Activated T-cell treated with anti-CD3 and anti-CD28 coated beads, Interleukin-2, amount 50 U/mL, for 4 hours (primary cell): ENCODE data around the gene GRIK3. TPM values are rescaled to one million over a fixed set of nuclear protein-coding genes. Genes with fewer than 3 reads are reported as not detected.

Experiments
- ATAC-seq, 2 donors: fragments of 200-7000 bp; cut with Tn5 transposase; one replicate each; pipeline ENCODE4 v1.10.0; 2021
- DNase-seq: peaks from one replicate; pipeline ENCODE4 v3.0.0-alpha.2; 2020
- H3K27me3 Mint-ChIP-seq: one replicate; pipeline ENCODE4 v1.8.0; 2021; ENCODE audit warnings: low read depth, mixed read lengths
- H3K36me3 Mint-ChIP-seq: one replicate; pipeline ENCODE4 v1.8.0; 2022; ENCODE audit warnings: mixed read lengths; ENCODE audit not compliant: insufficient read depth
- H3K4me1 Mint-ChIP-seq: one replicate; pipeline ENCODE4 v1.8.0; 2021; ENCODE audit warnings: low read depth, mixed read lengths
- H3K4me3 Mint-ChIP-seq: one replicate; pipeline ENCODE4 v1.8.0; 2021; ENCODE audit warnings: mild to moderate bottlenecking, moderate library complexity, mixed read lengths
- H3K9me3 Mint-ChIP-seq: one replicate; pipeline ENCODE4 v1.8.0; 2021; ENCODE audit warnings: mixed read lengths
- total RNA-seq, 3 donors: library from RNA; stranded (reverse); gene quantifications; one replicate each; pipeline ENCODE4 v1.2.1, GENCODE V29; 2021

Gene GRIK3
- total RNA-seq, 3 donors from 2014 or later = not detected

- DNase-seq (no peak), ATAC-seq (no peak)
- Mint-ChIP-seq H3K9me3 (no peaks in the 10 kb centered on the region), H3K4me1 (no peaks in the 10 kb centered on the region), H3K36me3 (no peaks in the 10 kb centered on the region), H3K27me3 (peaks cover 22% of the 10 kb centered on the region), H3K4me3 (no peak overlapping the region)
Observed at GRCh38 chr1:36825226-36825625, 209.1 kb downstream of the GRIK3 start.

- ATAC-seq = no peak
Observed at GRCh38 chr1:36824390-36824861, 209.9 kb downstream of the GRIK3 start.

DNA sequence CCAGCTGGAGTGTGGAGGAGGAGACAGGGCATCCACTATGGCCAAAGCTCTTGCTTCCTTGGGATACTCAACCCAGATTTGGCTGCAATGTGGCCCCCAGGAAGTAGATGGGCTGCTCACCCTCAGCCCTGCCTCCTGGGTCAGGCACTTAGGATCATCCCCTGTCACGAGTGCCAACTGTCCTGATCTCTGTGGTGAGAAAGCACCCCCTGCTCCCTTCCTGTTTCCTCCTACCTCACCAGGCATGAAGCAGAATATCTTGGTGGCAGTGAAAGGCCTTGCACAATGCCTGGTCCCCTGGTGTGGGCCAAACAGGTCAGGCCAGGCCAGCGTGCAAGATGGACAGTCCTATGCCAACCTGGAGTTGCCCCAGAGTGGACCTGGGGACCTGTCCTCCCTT, 211.7 kb downstream of the GRIK3 start:
- Mint-ChIP-seq H3K36me3 (no peaks in the 10 kb centered on the region), H3K4me3 (no peak overlapping the region), H3K4me1 (no peaks in the 10 kb centered on the region)

More at GRCh38 chr1:36824390-36824861, 209.9 kb downstream of the GRIK3 start:
- no peak overlapping the region for H3K4me3 Mint-ChIP-seq
- no peak for DNase-seq
- peaks cover 22% of the 10 kb centered on the region for H3K27me3 Mint-ChIP-seq
- no peaks in the 10 kb centered on the region for H3K9me3 Mint-ChIP-seq
- H3K4me1 Mint-ChIP-seq = no peaks in the 10 kb centered on the region
- H3K36me3 Mint-ChIP-seq = no peaks in the 10 kb centered on the region

DNA sequence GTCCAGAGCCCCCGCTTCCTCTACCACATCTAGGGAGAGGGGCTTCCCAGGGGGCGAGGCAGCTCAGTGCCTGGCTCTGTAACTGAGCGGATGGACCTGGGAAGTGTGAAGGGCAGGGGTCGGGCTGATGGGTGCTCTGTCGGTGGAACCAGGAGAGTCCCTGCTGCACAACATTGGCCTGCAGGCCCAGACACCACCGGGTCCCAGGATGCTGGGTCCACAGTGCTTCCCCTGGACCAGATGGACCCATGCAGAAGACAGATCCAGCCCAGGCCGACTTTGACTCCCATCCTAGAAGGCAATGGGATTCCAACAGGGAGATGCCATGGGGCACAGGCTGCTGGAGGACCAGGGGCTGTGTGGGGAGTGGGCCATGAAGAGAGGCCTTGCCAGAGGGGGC, 212.9 kb downstream of the GRIK3 start:
- no peaks in the 10 kb centered on the region for H3K36me3 Mint-ChIP-seq
- DNase-seq (no peak), ATAC-seq (no peak)
- peaks cover 29% of the 10 kb centered on the region for H3K27me3 Mint-ChIP-seq
- no peak overlapping the region for H3K4me3 Mint-ChIP-seq
- H3K4me1 Mint-ChIP-seq = no peaks in the 10 kb centered on the region
- no peaks in the 10 kb centered on the region for H3K9me3 Mint-ChIP-seq

More for the DNA sequence above, 211.7 kb downstream of the GRIK3 start:
- DNase-seq (no peak), ATAC-seq (no peak)
- Mint-ChIP-seq H3K27me3 (peaks cover 31% of the 10 kb centered on the region), H3K9me3 (no peaks in the 10 kb centered on the region)

DNA sequence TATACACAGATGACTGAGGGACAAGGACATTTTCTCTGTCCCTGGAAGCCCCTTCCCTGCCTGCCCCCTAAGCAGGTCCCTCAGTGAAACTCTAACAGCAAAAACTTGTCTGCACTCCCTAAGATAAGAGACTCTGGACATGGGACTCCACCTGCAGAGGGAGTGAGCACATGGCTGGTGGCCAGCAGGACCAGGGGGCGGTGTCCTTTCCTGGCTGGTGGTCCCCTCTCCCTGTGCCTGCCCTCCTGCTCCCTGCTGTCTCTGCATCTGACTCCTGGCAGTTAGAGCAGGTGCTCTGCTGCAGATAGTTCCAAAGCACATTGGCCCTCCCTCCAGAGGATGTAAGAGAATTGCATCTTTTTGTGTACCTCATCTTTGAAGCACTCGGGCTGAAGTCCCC, 215.5 kb downstream of the GRIK3 start:
- no peak for ATAC-seq
- no peak overlapping the region for H3K4me3 Mint-ChIP-seq
- H3K9me3 Mint-ChIP-seq = no peaks in the 10 kb centered on the region
- H3K27me3 Mint-ChIP-seq = peaks cover 24% of the 10 kb centered on the region
- DNase-seq = no peak
- H3K36me3 Mint-ChIP-seq = no peaks in the 10 kb centered on the region
- no peaks in the 10 kb centered on the region for H3K4me1 Mint-ChIP-seq

GRCh38 chr1:36816348-36816747, 218.0 kb downstream of the GRIK3 start:
- ATAC-seq (no peak), DNase-seq (no peak)
- H3K4me1 Mint-ChIP-seq = no peaks in the 10 kb centered on the region
- H3K27me3 Mint-ChIP-seq = peaks cover 18% of the 10 kb centered on the region
- no peaks in the 10 kb centered on the region for H3K36me3 Mint-ChIP-seq
- H3K9me3 Mint-ChIP-seq = no peaks in the 10 kb centered on the region
- H3K4me3 Mint-ChIP-seq = no peak overlapping the region

GRCh38 chr1:36814774-36815173, 219.5 kb downstream of the GRIK3 start:
- Mint-ChIP-seq H3K4me1 (no peaks in the 10 kb centered on the region), H3K27me3 (peaks cover 14% of the 10 kb centered on the region), H3K36me3 (no peaks in the 10 kb centered on the region), H3K9me3 (no peaks in the 10 kb centered on the region), H3K4me3 (no peak overlapping the region)
- DNase-seq (no peak), ATAC-seq (no peak)

DNA sequence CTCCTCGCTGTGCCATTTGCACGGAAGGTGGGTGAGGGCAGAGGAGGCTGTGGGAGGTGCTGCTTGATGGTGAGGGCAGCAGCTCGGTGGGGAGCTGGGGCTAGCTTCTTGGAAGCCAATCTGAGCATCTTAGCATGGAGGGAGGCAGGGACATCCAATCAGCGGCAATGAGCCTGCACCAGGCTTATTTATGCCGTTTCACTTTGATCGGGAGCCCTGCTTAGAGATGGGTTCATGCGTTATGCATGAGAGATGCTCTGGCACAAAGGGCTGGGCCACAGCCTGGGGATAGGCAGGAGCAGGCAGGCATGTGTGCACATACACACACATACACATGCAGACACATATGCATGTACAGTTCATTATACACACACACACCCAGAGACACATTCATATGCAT, 220.2 kb downstream of the GRIK3 start:
- H3K36me3 Mint-ChIP-seq = no peaks in the 10 kb centered on the region
- H3K4me1 Mint-ChIP-seq = no peaks in the 10 kb centered on the region

GRCh38 chr1:36807262-36807661, 227.1 kb downstream of the GRIK3 start:
- Mint-ChIP-seq H3K9me3 (no peaks in the 10 kb centered on the region), H3K4me3 (no peak overlapping the region), H3K27me3 (peaks cover 5% of the 10 kb centered on the region), H3K36me3 (no peaks in the 10 kb centered on the region), H3K4me1 (no peaks in the 10 kb centered on the region)
- DNase-seq = no peak
- no peak for ATAC-seq

More for the DNA sequence above, 220.2 kb downstream of the GRIK3 start:
- no peak for DNase-seq
- no peak for ATAC-seq
- Mint-ChIP-seq H3K27me3 (peaks cover 13% of the 10 kb centered on the region), H3K9me3 (no peaks in the 10 kb centered on the region), H3K4me3 (no peak overlapping the region)

DNA sequence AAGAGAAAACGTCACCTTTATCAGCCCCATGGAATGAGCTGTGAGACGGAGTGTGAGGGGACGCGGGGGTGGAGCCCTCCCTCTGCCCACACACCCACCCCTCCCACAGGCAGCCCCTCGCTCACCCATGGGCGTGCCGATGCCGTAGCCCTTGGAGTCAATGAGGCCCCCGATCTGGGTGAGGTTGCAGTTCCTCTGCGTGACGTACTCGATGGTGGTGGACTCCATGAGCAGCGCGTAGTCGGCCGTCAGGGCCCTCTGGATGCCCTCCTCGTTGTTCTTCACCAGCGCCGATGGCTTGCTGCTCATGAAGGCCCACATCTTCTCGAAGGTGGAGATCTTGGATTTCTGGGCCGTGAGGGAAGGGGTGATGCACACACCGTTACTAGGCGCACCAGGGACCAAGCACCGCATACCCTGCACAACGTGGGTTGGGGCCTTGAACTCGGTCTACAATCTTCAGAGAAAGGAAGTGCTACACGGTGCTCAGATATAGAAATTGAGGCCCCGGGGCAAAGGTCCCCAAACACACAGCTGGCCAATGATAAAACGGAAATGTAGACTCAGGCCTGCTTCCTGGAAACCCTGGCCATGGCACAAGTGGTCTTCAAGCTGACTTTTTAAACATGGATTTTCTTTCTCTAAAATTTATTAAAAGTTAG, 228.2 kb downstream of the GRIK3 start:
- H3K36me3 Mint-ChIP-seq = no peaks in the 10 kb centered on the region
- peaks cover 5% of the 10 kb centered on the region for H3K27me3 Mint-ChIP-seq
- H3K4me1 Mint-ChIP-seq = no peaks in the 10 kb centered on the region
- ATAC-seq = no peak
- no peak for DNase-seq
- no peak overlapping the region for H3K4me3 Mint-ChIP-seq
- H3K9me3 Mint-ChIP-seq = no peaks in the 10 kb centered on the region

DNA sequence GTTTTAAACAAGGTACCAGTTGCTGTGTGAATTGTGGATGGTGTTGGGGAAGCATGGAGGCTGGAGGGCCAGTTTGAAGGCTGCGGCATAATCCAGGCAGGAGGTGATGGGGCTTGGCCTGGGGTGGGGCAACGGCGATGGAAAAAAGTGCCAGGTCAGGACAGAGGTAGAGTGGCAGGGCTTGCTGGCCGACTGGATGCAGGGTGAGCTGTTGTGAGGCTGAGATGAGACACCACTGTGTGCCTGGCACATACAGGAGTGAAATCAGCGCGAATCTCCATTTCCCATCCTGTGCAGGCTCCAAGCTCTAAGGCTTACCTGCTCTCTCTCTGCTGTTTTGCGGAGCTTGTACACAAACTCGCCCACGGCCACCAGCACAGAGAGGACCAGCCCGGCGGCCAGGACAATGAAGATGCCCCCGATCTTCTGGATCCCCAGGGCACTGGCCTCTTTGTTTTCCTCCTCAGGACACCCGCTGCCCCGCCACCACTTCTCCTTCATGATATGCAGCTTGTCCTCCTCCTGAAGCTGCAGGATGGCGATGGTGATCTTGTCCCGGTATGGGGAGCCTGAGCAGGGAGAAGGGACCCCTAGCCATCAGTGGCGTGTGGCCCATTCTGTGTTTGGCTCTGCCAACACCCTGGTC, 229.5 kb downstream of the GRIK3 start:
- H3K9me3 Mint-ChIP-seq = no peaks in the 10 kb centered on the region
- H3K4me1 Mint-ChIP-seq = no peaks in the 10 kb centered on the region
- H3K27me3 Mint-ChIP-seq = peaks cover 5% of the 10 kb centered on the region
- DNase-seq = no peak
- no peak overlapping the region for H3K4me3 Mint-ChIP-seq
- no peaks in the 10 kb centered on the region for H3K36me3 Mint-ChIP-seq
- no peak for ATAC-seq

- H3K4me3 Mint-ChIP-seq = no peak overlapping the region
- ATAC-seq (no peak), DNase-seq (no peak)
- H3K36me3 Mint-ChIP-seq = no peaks in the 10 kb centered on the region
- no peaks in the 10 kb centered on the region for H3K4me1 Mint-ChIP-seq
- peaks cover 5% of the 10 kb centered on the region for H3K27me3 Mint-ChIP-seq
- no peaks in the 10 kb centered on the region for H3K9me3 Mint-ChIP-seq
Observed at GRCh38 chr1:36803868-36804570, 230.3 kb downstream of the GRIK3 start.

DNA sequence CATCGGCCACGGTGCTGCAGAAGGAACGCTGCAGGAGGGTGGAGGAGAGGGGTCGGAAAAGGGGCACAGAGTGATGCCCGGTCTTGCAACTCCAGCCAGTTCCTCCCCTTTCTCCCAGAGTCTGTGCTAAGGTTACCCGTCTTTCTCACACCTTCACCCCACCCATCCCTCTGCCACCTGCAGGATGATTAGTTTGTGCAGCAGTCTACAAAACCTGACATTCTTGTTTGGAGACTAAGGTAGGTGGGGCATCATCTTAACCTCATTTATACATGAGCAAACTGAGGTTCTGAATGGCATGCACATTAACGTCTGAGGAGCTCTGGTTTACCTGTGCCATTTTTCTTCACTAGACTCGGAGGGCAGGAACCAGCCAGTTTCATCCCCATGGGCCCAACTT, 232.3 kb downstream of the GRIK3 start:
- Mint-ChIP-seq H3K4me3 (no peak overlapping the region), H3K4me1 (no peaks in the 10 kb centered on the region), H3K27me3 (peaks cover 5% of the 10 kb centered on the region), H3K9me3 (no peaks in the 10 kb centered on the region), H3K36me3 (no peaks in the 10 kb centered on the region)
- ATAC-seq = no peak
- DNase-seq = no peak

DNA sequence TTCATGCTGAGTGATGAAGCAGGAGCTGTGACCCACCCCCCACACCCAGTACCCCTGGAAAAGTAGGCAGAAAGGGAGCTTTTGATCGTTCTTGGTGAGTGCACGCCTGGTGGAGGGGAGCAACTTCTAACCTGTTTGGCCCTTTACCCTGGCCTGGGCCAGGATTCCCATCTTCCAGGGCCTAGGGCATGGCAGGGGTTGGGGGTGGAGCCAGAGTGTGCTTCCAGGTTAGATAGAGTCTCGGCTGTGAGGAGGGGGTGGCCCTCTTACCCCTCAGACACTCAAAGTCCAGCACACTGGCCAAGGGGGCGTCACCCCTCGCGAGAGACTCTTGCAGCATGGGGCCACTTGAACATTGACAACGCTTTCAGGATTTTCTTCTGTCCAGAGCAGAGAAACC, 236.6 kb downstream of the GRIK3 start:
- Mint-ChIP-seq H3K36me3 (no peaks in the 10 kb centered on the region), H3K4me3 (no peak overlapping the region), H3K27me3 (peaks cover under 1% of the 10 kb centered on the region), H3K4me1 (no peaks in the 10 kb centered on the region), H3K9me3 (no peaks in the 10 kb centered on the region)
- DNase-seq = no peak
- no peak for ATAC-seq

DNA sequence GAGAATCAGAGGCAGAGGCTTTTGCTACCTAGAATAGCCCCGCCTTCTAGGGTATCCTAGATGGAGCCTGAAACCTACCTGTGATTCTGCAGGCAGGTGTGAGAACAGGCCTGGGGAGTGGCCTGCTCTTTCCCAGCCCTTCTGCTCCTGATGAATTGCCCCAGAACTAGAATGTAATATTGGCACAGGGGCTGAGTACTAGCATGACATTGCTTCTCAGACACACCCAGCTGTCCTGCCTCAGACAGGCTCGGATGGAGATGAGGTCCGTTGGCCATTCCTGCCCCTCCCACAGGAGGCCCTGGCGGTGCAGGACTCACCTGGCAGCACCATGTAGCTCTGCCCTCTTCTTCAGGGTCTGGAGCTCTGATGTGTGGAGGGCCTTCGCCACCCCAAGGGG, 237.6 kb downstream of the GRIK3 start:
- Mint-ChIP-seq H3K27me3 (peaks cover 4% of the 10 kb centered on the region), H3K4me1 (no peaks in the 10 kb centered on the region), H3K9me3 (no peaks in the 10 kb centered on the region), H3K4me3 (no peak overlapping the region), H3K36me3 (no peaks in the 10 kb centered on the region)
- ATAC-seq = no peak
- no peak for DNase-seq
